ENCODE results near the gene EIF3K.

DNA sequence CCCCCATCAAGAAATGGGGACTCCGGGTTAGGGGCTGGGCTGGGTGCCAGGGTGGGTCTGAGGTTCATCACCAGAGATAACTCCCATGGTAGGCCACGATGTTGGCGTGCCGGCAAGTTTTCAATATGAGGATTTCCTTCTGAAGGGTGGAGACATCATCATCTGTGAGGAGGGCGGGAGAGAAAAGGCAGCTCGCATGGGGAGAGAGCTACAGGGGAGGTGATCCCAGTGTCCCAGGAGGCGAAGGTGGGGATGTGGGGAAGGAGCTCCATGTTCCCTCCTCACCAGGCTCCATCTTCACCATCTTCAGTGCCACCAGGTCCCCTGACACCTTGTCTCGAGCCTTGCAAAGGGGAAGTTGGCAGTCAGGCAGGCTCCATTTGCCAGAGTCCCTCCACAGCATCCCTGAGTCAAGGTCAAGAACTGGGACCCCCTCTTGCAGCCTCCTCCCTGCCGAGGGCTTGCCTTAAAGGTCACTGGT lies 1.7 kb upstream of the EIF3K start:
- TF ChIP-seq, protein P1, sequence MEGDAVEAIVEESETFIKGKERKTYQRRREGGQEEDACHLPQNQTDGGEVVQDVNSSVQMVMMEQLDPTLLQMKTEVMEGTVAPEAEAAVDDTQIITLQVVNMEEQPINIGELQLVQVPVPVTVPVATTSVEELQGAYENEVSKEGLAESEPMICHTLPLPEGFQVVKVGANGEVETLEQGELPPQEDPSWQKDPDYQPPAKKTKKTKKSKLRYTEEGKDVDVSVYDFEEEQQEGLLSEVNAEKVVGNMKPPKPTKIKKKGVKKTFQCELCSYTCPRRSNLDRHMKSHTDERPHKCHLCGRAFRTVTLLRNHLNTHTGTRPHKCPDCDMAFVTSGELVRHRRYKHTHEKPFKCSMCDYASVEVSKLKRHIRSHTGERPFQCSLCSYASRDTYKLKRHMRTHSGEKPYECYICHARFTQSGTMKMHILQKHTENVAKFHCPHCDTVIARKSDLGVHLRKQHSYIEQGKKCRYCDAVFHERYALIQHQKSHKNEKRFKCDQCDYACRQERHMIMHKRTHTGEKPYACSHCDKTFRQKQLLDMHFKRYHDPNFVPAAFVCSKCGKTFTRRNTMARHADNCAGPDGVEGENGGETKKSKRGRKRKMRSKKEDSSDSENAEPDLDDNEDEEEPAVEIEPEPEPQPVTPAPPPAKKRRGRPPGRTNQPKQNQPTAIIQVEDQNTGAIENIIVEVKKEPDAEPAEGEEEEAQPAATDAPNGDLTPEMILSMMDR (IDR thresholded peaks at IDR 0.05) = no peak
- TF ChIP-seq POLR2A (IDR thresholded peaks at IDR 0.05) = no peak
- TF ChIP-seq POLR2AphosphoS5 (IDR thresholded peaks at IDR 0.05) = no peak

Data from transverse colon (tissue), 4 donors.